RWPE2 (cell line): ENCODE measurements around the gene TIMELESS.
A peak's percentile ranks its signal among the peaks of the same experiment; 100 is the strongest.

Source experiments
- ATAC-seq: fragments of 200-7000 bp; cut with Tn5 transposase; 3 replicates; pipeline ENCODE4 v1.9.1; 2021; ENCODE audit warnings: low read depth
- DNase-seq: peaks from one replicate; pipeline ENCODE4 v3.0.0-alpha.2; 2020; ENCODE audit warnings: low spot score
- H3K27ac ChIP-seq: fragments of 450-650 bp; 2 replicates; pipeline ENCODE4 v1.5.1; 2017; ENCODE audit warnings: mild to moderate bottlenecking; ENCODE audit not compliant: poor library complexity, severe bottlenecking
- H3K27me3 ChIP-seq: fragments of 250-450 bp; sonication (Bioruptor Pico); 2 replicates; pipeline ENCODE4 v1.5.1; 2021; ENCODE audit warnings: mild to moderate bottlenecking, moderate library complexity; ENCODE audit not compliant: insufficient read depth, poor library complexity, severe bottlenecking
- H3K36me3 ChIP-seq: fragments of 250-450 bp; sonication (Bioruptor Pico); 2 replicates; pipeline ENCODE4 v1.5.1; 2020; ENCODE audit warnings: low read depth, mild to moderate bottlenecking, moderate library complexity
- H3K4me1 ChIP-seq: fragments of 250-450 bp; sonication (Bioruptor Pico); 2 replicates; pipeline ENCODE4 v1.5.1; 2021; ENCODE audit warnings: mild to moderate bottlenecking, moderate library complexity; ENCODE audit not compliant: insufficient read depth, poor library complexity, severe bottlenecking
- H3K4me3 ChIP-seq: fragments of 250-450 bp; sonication (Bioruptor Pico); 2 replicates; pipeline ENCODE4 v1.5.1; 2021; ENCODE audit warnings: mild to moderate bottlenecking, moderate library complexity; ENCODE audit not compliant: severe bottlenecking
- H3K9me3 ChIP-seq: fragments of 250-450 bp; sonication (Bioruptor Pico); 2 replicates; pipeline ENCODE4 v1.5.1; 2021; ENCODE audit warnings: mild to moderate bottlenecking, moderate library complexity; ENCODE audit not compliant: severe bottlenecking
- CTCF ChIP-seq: fragments of 450-650 bp; IDR thresholded peaks from one replicate; pipeline ENCODE4 v1.5.1; 2017; ENCODE audit warnings: mild to moderate bottlenecking, moderate library complexity; ENCODE audit not compliant: poor library complexity, severe bottlenecking

TIMELESS gene

GRCh38 chr12:56385873-56386272, 63.4 kb downstream of the TIMELESS start:
- H3K27ac ChIP-seq: no peak overlapping the region
- no peaks in the 10 kb centered on the region for H3K4me1 ChIP-seq
- H3K27me3 ChIP-seq: no peaks in the 10 kb centered on the region
- no peak for DNase-seq
- H3K36me3 ChIP-seq: no peaks in the 10 kb centered on the region
- no peak for TF ChIP-seq CTCF
- ATAC-seq: peak; percentile 52; the same call in 2 of the 3 replicates
- H3K4me3 ChIP-seq: no peak overlapping the region
- no peaks in the 10 kb centered on the region for H3K9me3 ChIP-seq

GRCh38 chr12:56382611-56383010, 66.6 kb downstream of the TIMELESS start:
- no peak for DNase-seq
- H3K4me3 ChIP-seq: no peak overlapping the region
- H3K27ac ChIP-seq: no peak overlapping the region
- no peak for TF ChIP-seq CTCF
- H3K27me3 ChIP-seq: no peaks in the 10 kb centered on the region
- ATAC-seq: no peak
- no peaks in the 10 kb centered on the region for H3K4me1 ChIP-seq
- no peaks in the 10 kb centered on the region for H3K36me3 ChIP-seq
- no peaks in the 10 kb centered on the region for H3K9me3 ChIP-seq

GRCh38 chr12:56377989-56378316, 71.3 kb downstream of the TIMELESS start:
- TF ChIP-seq CTCF: no peak
- no peak overlapping the region for H3K4me3 ChIP-seq
- DNase-seq: no peak
- H3K36me3 ChIP-seq: no peaks in the 10 kb centered on the region
- H3K9me3 ChIP-seq: no peaks in the 10 kb centered on the region
- no peaks in the 10 kb centered on the region for H3K4me1 ChIP-seq
- H3K27ac ChIP-seq: no peak overlapping the region
- ATAC-seq: no peak
- H3K27me3 ChIP-seq: no peaks in the 10 kb centered on the region

GRCh38 chr12:56377310-56377988, 71.8 kb downstream of the TIMELESS start:
- DNase-seq (no peak), ATAC-seq (peak; percentile 71; the same call in 2 of the 3 replicates)
- Histone ChIP-seq H3K27me3 (no peaks in the 10 kb centered on the region), H3K36me3 (no peaks in the 10 kb centered on the region), H3K4me1 (no peaks in the 10 kb centered on the region), H3K9me3 (no peaks in the 10 kb centered on the region), H3K27ac (no peak overlapping the region), H3K4me3 (no peak overlapping the region)
- peak; percentile 31 for TF ChIP-seq CTCF

GRCh38 chr12:56375598-56376434, 73.4 kb downstream of the TIMELESS start:
- Histone ChIP-seq H3K27ac (no peak overlapping the region), H3K27me3 (no peaks in the 10 kb centered on the region), H3K9me3 (no peaks in the 10 kb centered on the region), H3K36me3 (no peaks in the 10 kb centered on the region), H3K4me3 (no peak overlapping the region), H3K4me1 (no peaks in the 10 kb centered on the region)
- ATAC-seq: no peak
- no peak for DNase-seq
- TF ChIP-seq CTCF: no peak
